NT2/D1 (cell line): ENCODE measurements around the gene PPP2R3B.

Experiments
- SUZ12 ChIP-seq: IDR thresholded peaks from 2 replicates; pipeline ENCODE4 v1.6.1; 2011; ENCODE audit not compliant: insufficient read length, insufficient read depth; ENCODE audit errors: extremely low read depth
- ZNF274 ChIP-seq: IDR thresholded peaks from 2 replicates; pipeline ENCODE4 v1.6.1; 2011; ENCODE audit warnings: mild to moderate bottlenecking, low read depth, low read length

GRCh38 chrX:346034-346813, 40.5 kb downstream of the PPP2R3B start:
- TF ChIP-seq ZNF274 (no peak), SUZ12 (no peak)
